HepG2 (cell line): ENCODE data around the gene PIK3CD. TPM values are rescaled to one million over a fixed set of nuclear protein-coding genes. Genes with fewer than 3 reads are reported as not detected.

ENCODE experiments used
- ATAC-seq: fragments of 200-7000 bp; cut with Tn5 transposase; 3 replicates; pipeline ENCODE4 v1.9.1; 2020; ENCODE audit warnings: mild to moderate bottlenecking, moderate library complexity
- BruUV-seq: library from RNA; stranded (reverse); fragments of 400-500 nt; replicated peaks from 2 replicates; lab custom pipeline; 2021; lab: Mats Ljungman, UMichigan
- CTCF ChIA-PET: fragments of 300-600 bp; formaldehyde crosslinking; extraction: SDS; loops from one replicate; lab custom pipeline; 2021; ENCODE audit warnings: low total read pairs, inconsistent platforms, low intra/inter-chr PET ratio; lab: Yijun Ruan, JAX
- POLR2A ChIA-PET: fragments of 350-600 bp; sonication (Branson Sonifier 250); formaldehyde crosslinking; loops from one replicate; lab custom pipeline; 2020; ENCODE audit warnings: antibody characterized with exemption, inconsistent platforms; lab: Yijun Ruan, JAX
- DNase-seq: peaks from one replicate; pipeline ENCODE4 v3.0.0-alpha.2; 2015; ENCODE audit warnings: low spot score
- FAIRE-seq: peaks from 3 replicates; lab custom pipeline; 2011; peaks lifted over from hg19 to GRCh38; lab: Jason Lieb, UNC
- H2AFZ ChIP-seq: one replicate; pipeline ENCODE4 v1.6.1; 2011; ENCODE audit warnings: low read length, inconsistent platforms
- H3K27ac ChIP-seq: fragments of 300-600 bp; 3 replicates; pipeline ENCODE4 v1.8.0; 2011; ENCODE audit warnings: mixed run types, mild to moderate bottlenecking, mixed read lengths, low read length, inconsistent platforms; ENCODE audit not compliant: insufficient read depth; ENCODE audit errors: extremely low read length
- H3K27me3 ChIP-seq, 2 experiments: fragments of 200-600 bp in 1 of 2; 2 replicates in 1 of 2; 3 replicates in 1 of 2; pipeline versions ENCODE4 v1.6.0 to v1.8.0; 2011; ENCODE audit warnings: low read length in 2 of 2, mild to moderate bottlenecking in 2 of 2, moderate library complexity in 2 of 2, inconsistent platforms in 1 of 2; ENCODE audit not compliant: insufficient read depth in 2 of 2, control insufficient read depth in 1 of 2
- H3K36me3 ChIP-seq, 2 experiments: fragments of 200-600 bp in 1 of 2; replicated peaks in 1 of 2; 2 replicates in 1 of 2; 3 replicates in 1 of 2; pipeline versions ENCODE4 v1.5.1 to v1.8.0; 2011; ENCODE audit warnings: low read length in 2 of 2, inconsistent platforms in 1 of 2; ENCODE audit not compliant: insufficient read depth in 2 of 2, control insufficient read depth in 1 of 2
- H3K4me1 ChIP-seq: 2 replicates; pipeline ENCODE4 v1.5.1; 2012; ENCODE audit warnings: low read length, inconsistent platforms; ENCODE audit not compliant: insufficient read depth
- H3K4me2 ChIP-seq: 2 replicates; pipeline ENCODE4 v1.6.0; 2011; ENCODE audit warnings: low read depth, low read length, inconsistent platforms
- H3K4me3 ChIP-seq, 3 experiments: fragments of 200-600 bp in 1 of 3; sonication (generic), shearing (Covaris generic) in 1 of 3; replicated peaks in 1 of 3; 2 replicates each; pipeline ENCODE4 v1.5.1; 2011 to 2016; ENCODE audit warnings: low read length in 3 of 3, inconsistent platforms in 2 of 3, low read depth in 2 of 3, mild to moderate bottlenecking in 2 of 3, control low read depth in 1 of 3, mixed read lengths in 1 of 3; ENCODE audit not compliant: insufficient read depth in 1 of 3
- H3K79me2 ChIP-seq: one replicate; pipeline ENCODE4 v1.6.1; 2011; ENCODE audit warnings: low read length, inconsistent platforms; ENCODE audit not compliant: insufficient read depth
- H3K9ac ChIP-seq: 2 replicates; pipeline ENCODE4 v1.6.0; 2011; ENCODE audit warnings: mild to moderate bottlenecking, low read depth, low read length, inconsistent platforms; ENCODE audit not compliant: insufficient read depth
- H3K9me3 ChIP-seq: 2 replicates; pipeline ENCODE4 v1.5.1; 2012; ENCODE audit warnings: mild to moderate bottlenecking, low read length
- H4K20me1 ChIP-seq: 2 replicates; pipeline ENCODE4 v1.6.0; 2011; ENCODE audit warnings: inconsistent platforms, mild to moderate bottlenecking, low read length, moderate library complexity; ENCODE audit not compliant: insufficient read depth
- SKIL ChIP-seq: sonication (generic); formaldehyde crosslinking; IDR thresholded peaks from 2 replicates; pipeline ENCODE4 v1.8.0; 2022; ENCODE audit warnings: missing genetic modification reagents, mild to moderate bottlenecking, moderate library complexity, borderline replicate concordance
- SP5 ChIP-seq: IDR thresholded peaks from 2 replicates; pipeline ENCODE4 v1.6.1; 2016; ENCODE audit warnings: low read depth, borderline replicate concordance
- STAT6 ChIP-seq: sonication (generic); formaldehyde crosslinking; IDR thresholded peaks from 2 replicates; pipeline ENCODE4 v1.4.0; 2020; ENCODE audit warnings: missing genetic modification reagents, mild to moderate bottlenecking, borderline replicate concordance
- ZNF468 ChIP-seq: sonication (generic); formaldehyde crosslinking; IDR thresholded peaks from 2 replicates; pipeline ENCODE4 v1.8.0; 2022; ENCODE audit warnings: mild to moderate bottlenecking, moderate library complexity, missing genetic modification reagents
- ZNF703 ChIP-seq: sonication (generic); formaldehyde crosslinking; IDR thresholded peaks from 2 replicates; pipeline ENCODE4 v1.5.1; 2020; ENCODE audit warnings: missing genetic modification reagents, mild to moderate bottlenecking, moderate library complexity, borderline replicate concordance
- WGBS: methylation state at CpG from one replicate; pipeline ENCODE4 v1.1.6; 2017; ENCODE audit warnings: low lambda C conversion rate; 5-methylcytosine and 5-hydroxymethylcytosine counted together
- in situ Hi-C: cut with HindIII; loops from 2 replicates; pipeline ENCODE4 v1.10.0; 2017; ENCODE audit warnings: low pct_unique_long_range_greater_than_20kb; ENCODE audit not compliant: extremely low pct_ligation_motif_present
- intact Hi-C: fragments of 100-400 bp; cut with micrococcal nuclease; formaldehyde crosslinking; loops from one replicate; pipeline ENCODE4 v1.10.0; 2022; ENCODE audit not compliant: unreplicated experiment
- polyA plus RNA-seq, 8 experiments: library from polyadenylated mRNA; depleted of rRNA in 3 of 8; stranded (reverse) in 7 of 8; unstranded in 1 of 8; fragments of >200 nt; fragmentation: Illumina TruSeq in 4 of 8; extraction: Trizol in 4 of 8; gene quantifications; 2 replicates each; pipeline versions ENCODE4 v1.2.1 to v1.2.3, GENCODE V29; 2011 to 2016; ENCODE audit warnings: low read depth in 4 of 8, missing spikeins in 1 of 8, mixed read lengths in 1 of 8; ENCODE audit not compliant: insufficient read depth in 1 of 8
- total RNA-seq, 5 experiments: library from RNA; depleted of rRNA; stranded (reverse); fragments of >200 nt; fragmentation: Illumina TruSeq; extraction: Trizol; gene quantifications; 2 replicates each; pipeline ENCODE4 v1.2.3, GENCODE V29; 2016; ENCODE audit warnings: low read depth in 1 of 5
- TF ChIP-seq, protein P1 (sequence below): sonication (generic); formaldehyde crosslinking; IDR thresholded peaks from 2 replicates; pipeline ENCODE4 v1.5.0; 2020; ENCODE audit warnings: missing genetic modification reagents
- TF ChIP-seq, protein P2 (sequence below): IDR thresholded peaks from 2 replicates; pipeline ENCODE4 v1.6.1; 2018; ENCODE audit warnings: missing genetic modification reagents, mild to moderate bottlenecking, missing compliant biosample characterization
- TF ChIP-seq, protein P3 (sequence below): sonication (generic); formaldehyde crosslinking; IDR thresholded peaks from 2 replicates; pipeline ENCODE4 v1.5.1; 2020; ENCODE audit warnings: missing genetic modification reagents, mild to moderate bottlenecking, borderline replicate concordance

The PIK3CD gene
- total and polyA plus RNA-seq, 2 of the 13 experiments (the other 11 are each of a cell fraction or from before 2014, with no cell fraction given), result 7.1 to 10.0 TPM

- TF ChIP-seq, protein P1, sequence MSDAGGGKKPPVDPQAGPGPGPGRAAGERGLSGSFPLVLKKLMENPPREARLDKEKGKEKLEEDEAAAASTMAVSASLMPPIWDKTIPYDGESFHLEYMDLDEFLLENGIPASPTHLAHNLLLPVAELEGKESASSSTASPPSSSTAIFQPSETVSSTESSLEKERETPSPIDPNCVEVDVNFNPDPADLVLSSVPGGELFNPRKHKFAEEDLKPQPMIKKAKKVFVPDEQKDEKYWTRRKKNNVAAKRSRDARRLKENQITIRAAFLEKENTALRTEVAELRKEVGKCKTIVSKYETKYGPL, result no peak
- TF ChIP-seq, protein P2, sequence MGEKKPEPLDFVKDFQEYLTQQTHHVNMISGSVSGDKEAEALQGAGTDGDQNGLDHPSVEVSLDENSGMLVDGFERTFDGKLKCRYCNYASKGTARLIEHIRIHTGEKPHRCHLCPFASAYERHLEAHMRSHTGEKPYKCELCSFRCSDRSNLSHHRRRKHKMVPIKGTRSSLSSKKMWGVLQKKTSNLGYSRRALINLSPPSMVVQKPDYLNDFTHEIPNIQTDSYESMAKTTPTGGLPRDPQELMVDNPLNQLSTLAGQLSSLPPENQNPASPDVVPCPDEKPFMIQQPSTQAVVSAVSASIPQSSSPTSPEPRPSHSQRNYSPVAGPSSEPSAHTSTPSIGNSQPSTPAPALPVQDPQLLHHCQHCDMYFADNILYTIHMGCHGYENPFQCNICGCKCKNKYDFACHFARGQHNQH (CRISPR knock-in tag), result no peak
- TF ChIP-seq ZNF703 (CRISPR knock-in tag) (no peak), STAT6 (no peak), SKIL (no peak)
Observed at GRCh38 chr1:9607352-9607751, 44.2 kb upstream of the PIK3CD start (continued).

DNA sequence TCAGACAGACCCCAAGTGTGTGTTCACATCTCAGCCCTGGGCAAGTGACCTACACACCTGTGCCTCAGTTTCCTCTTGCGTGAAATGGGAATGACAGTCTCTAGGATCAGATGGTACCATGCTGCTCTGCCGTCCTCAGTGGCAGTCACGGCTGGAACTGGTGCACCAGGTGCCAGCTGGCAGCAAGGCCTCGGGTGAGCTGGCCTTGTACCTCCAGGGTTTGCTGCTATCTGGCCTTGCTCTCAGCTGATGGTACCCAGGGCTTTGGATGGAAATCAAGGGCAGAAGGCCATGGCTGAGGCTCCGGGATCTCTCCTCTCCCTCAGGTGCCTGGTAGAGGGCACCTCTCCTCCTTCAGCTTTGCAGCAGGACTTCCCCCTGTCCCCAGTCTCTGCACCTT lies 41.5 kb upstream of the PIK3CD start:
- in situ Hi-C loops (no loop called here), intact Hi-C loops (no loop called here)
- no peaks in the 10 kb centered on the region for H3K79me2 ChIP-seq
- H3K27me3 ChIP-seq, result no peaks in the 10 kb centered on the region
- POLR2A ChIA-PET, result no interaction called here
- TF ChIP-seq, protein P3, sequence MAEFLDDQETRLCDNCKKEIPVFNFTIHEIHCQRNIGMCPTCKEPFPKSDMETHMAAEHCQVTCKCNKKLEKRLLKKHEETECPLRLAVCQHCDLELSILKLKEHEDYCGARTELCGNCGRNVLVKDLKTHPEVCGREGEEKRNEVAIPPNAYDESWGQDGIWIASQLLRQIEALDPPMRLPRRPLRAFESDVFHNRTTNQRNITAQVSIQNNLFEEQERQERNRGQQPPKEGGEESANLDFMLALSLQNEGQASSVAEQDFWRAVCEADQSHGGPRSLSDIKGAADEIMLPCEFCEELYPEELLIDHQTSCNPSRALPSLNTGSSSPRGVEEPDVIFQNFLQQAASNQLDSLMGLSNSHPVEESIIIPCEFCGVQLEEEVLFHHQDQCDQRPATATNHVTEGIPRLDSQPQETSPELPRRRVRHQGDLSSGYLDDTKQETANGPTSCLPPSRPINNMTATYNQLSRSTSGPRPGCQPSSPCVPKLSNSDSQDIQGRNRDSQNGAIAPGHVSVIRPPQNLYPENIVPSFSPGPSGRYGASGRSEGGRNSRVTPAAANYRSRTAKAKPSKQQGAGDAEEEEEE (CRISPR knock-in tag), result no peak
- TF ChIP-seq ZNF468 (no peak), SP5 (no peak)
- ATAC-seq (no peak), DNase-seq (no peak), FAIRE-seq (no peak)
- no peak overlapping the region for H3K27ac ChIP-seq
- no peak overlapping the region for H3K4me3 ChIP-seq
- H3K36me3 ChIP-seq, result peaks cover 17 to 30% of the 10 kb centered on the region in 2 experiments; a peak in 4 of 5 replicates
- no CpG with 5 or more reads among the region's 5 CpGs for WGBS
- BruUV-seq, result no TSS peak
- CTCF ChIA-PET, result no interaction called here
- no peaks in the 10 kb centered on the region for H3K4me1 ChIP-seq
- H4K20me1 ChIP-seq, result no peaks in the 10 kb centered on the region
- no peak overlapping the region for H2AFZ ChIP-seq
- no peak overlapping the region for H3K9ac ChIP-seq
- H3K9me3 ChIP-seq, result no peaks in the 10 kb centered on the region
- H3K4me2 ChIP-seq, result no peak overlapping the region
